Measurements from ENCODE around the gene ATXN7L1.
"Not testable (repeated sequence)": the region's sequence is repeated elsewhere in the genome, so short reads cannot be mapped to it uniquely, and the experiment has no call there.

The ATXN7L1 gene

GRCh38 chr7:105800442-105800841 is 76.0 kb downstream of the ATXN7L1 start:
- peak; percentile 32 for DNase-seq

GRCh38 chr7:105799677-105800076 is 76.7 kb downstream of the ATXN7L1 start:
- no peak for DNase-seq

GRCh38 chr7:105799006-105799405 is 77.4 kb downstream of the ATXN7L1 start:
- no peak for DNase-seq

- DNase-seq: no peak
Observed at GRCh38 chr7:105797652-105798051, 78.7 kb downstream of the ATXN7L1 start.

GRCh38 chr7:105796365-105796764 is 80.0 kb downstream of the ATXN7L1 start:
- no peak for DNase-seq

- peak; percentile 69 for DNase-seq
Observed at GRCh38 chr7:105794741-105795729, 81.4 kb downstream of the ATXN7L1 start.

- no peak for DNase-seq
Observed at GRCh38 chr7:105792488-105793370, 83.7 kb downstream of the ATXN7L1 start.

GRCh38 chr7:105791926-105792325 is 84.5 kb downstream of the ATXN7L1 start:
- DNase-seq: no peak

- no peak for DNase-seq
Observed at GRCh38 chr7:105790996-105791395, 85.4 kb downstream of the ATXN7L1 start.

GRCh38 chr7:105790452-105790851 is 85.9 kb downstream of the ATXN7L1 start:
- DNase-seq: not testable (repeated sequence)

GRCh38 chr7:105788816-105789349 is 87.5 kb downstream of the ATXN7L1 start:
- DNase-seq: no peak

- no peak for DNase-seq
Observed at GRCh38 chr7:105788356-105788755, 88.0 kb downstream of the ATXN7L1 start.

GRCh38 chr7:105787793-105788192 is 88.6 kb downstream of the ATXN7L1 start:
- no peak for DNase-seq

- no peak for DNase-seq
Observed at GRCh38 chr7:105786520-105787470, 89.6 kb downstream of the ATXN7L1 start.

- DNase-seq: peak; percentile 83
Observed at GRCh38 chr7:105782391-105783042, 93.9 kb downstream of the ATXN7L1 start.

- DNase-seq: no peak
Observed at GRCh38 chr7:105779856-105780780, 96.3 kb downstream of the ATXN7L1 start.

GRCh38 chr7:105778956-105779355 is 97.4 kb downstream of the ATXN7L1 start:
- no peak for DNase-seq

GRCh38 chr7:105776986-105777910 is 99.2 kb downstream of the ATXN7L1 start:
- no peak for DNase-seq
